H1 (cell line): ENCODE results near the gene CST7. TPM values are rescaled to one million over a fixed set of nuclear protein-coding genes. Genes with fewer than 3 reads are reported as not detected.

Source experiments
- CEBPB ChIP-seq: IDR thresholded peaks from 2 replicates; pipeline ENCODE4 v1.6.1; 2012; ENCODE audit warnings: low read depth, low read length
- CHD1 ChIP-seq: IDR thresholded peaks from 2 replicates; pipeline ENCODE4 v1.6.1; 2012; ENCODE audit warnings: low read depth, low read length, improper control_type of control experiment
- CREB1 ChIP-seq: IDR thresholded peaks from 2 replicates; pipeline ENCODE4 v1.6.1; 2012; ENCODE audit warnings: inconsistent platforms
- RXRA ChIP-seq: IDR thresholded peaks from 2 replicates; pipeline ENCODE4 v1.6.1; 2011; ENCODE audit warnings: low read depth, mild to moderate bottlenecking, low read length, moderate library complexity; ENCODE audit not compliant: insufficient read depth
- SP4 ChIP-seq: IDR thresholded peaks from 2 replicates; pipeline ENCODE4 v1.6.1; 2012; ENCODE audit warnings: low read length, inconsistent platforms
- TAF1 ChIP-seq: IDR thresholded peaks from 2 replicates; pipeline ENCODE4 v1.6.1; 2011; ENCODE audit warnings: mild to moderate bottlenecking, low read depth, low read length
- TBP ChIP-seq: IDR thresholded peaks from 2 replicates; pipeline ENCODE4 v1.6.1; 2011; ENCODE audit warnings: low read depth, low read length, improper control_type of control experiment
- ZNF274 ChIP-seq: IDR thresholded peaks from 2 replicates; pipeline ENCODE4 v1.7.0; 2012; ENCODE audit warnings: low read length, borderline replicate concordance; ENCODE audit errors: extremely low read depth
- polyA plus RNA-seq, 7 experiments: library from polyadenylated mRNA; depleted of rRNA in 3 of 7; stranded (reverse) in 5 of 7; unstranded in 2 of 7; fragments of >200 nt in 5 of 7; fragments of 200-250 nt in 2 of 7; gene quantifications; 1 replicate in 5 of 7; 2 replicates in 1 of 7; 4 replicates in 1 of 7; pipeline versions ENCODE4 v1.2.1 to v1.2.3, GENCODE V29; 2011 to 2013; ENCODE audit warnings: missing spikeins in 2 of 7, mixed read lengths in 2 of 7
- total RNA-seq: library from RNA; stranded (reverse); fragmentation: NEBNext Ultra II Directional; extraction: Animal tissue kit (Norgen Biotek cat#: 25700); gene quantifications from 2 replicates; pipeline ENCODE4 v1.2.1, GENCODE V29; 2021
- TF ChIP-seq, protein P1 (sequence below): fragments of 300-600 bp; sonication (generic); IDR thresholded peaks from 2 replicates; pipeline ENCODE4 v1.7.1; 2012; ENCODE audit warnings: low read length, moderate library complexity, mild to moderate bottlenecking, inconsistent platforms; ENCODE audit not compliant: insufficient replicate concordance
- TF ChIP-seq, protein P2 (sequence below): IDR thresholded peaks from 2 replicates; pipeline ENCODE4 v1.6.1; 2012; ENCODE audit warnings: inconsistent platforms

CST7 gene
- total and polyA plus RNA-seq, 2 of the 8 experiments (the other 6 are each of a cell fraction or from before 2014, with no cell fraction given): not detected

DNA sequence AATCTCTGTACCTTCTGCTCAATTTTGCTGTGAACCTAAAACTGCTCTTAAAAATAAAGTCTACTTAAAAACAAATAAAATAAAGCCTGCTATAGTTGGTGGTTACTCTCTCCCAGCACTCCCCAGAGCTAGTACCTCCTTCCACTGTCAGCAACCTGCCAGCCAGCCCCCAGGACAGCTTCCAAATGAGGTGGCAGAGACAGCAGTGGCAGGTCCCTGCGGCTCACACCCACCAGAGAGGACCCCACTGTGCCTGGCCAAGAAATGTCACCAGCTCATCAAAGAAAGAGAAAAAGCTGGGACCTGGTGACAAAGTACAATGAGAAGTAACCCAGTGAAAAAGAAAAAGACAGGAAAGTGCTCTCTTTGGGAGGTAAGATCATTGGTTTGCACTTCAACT is 28.3 kb downstream of the CST7 start (continued):
- TF ChIP-seq, protein P1, sequence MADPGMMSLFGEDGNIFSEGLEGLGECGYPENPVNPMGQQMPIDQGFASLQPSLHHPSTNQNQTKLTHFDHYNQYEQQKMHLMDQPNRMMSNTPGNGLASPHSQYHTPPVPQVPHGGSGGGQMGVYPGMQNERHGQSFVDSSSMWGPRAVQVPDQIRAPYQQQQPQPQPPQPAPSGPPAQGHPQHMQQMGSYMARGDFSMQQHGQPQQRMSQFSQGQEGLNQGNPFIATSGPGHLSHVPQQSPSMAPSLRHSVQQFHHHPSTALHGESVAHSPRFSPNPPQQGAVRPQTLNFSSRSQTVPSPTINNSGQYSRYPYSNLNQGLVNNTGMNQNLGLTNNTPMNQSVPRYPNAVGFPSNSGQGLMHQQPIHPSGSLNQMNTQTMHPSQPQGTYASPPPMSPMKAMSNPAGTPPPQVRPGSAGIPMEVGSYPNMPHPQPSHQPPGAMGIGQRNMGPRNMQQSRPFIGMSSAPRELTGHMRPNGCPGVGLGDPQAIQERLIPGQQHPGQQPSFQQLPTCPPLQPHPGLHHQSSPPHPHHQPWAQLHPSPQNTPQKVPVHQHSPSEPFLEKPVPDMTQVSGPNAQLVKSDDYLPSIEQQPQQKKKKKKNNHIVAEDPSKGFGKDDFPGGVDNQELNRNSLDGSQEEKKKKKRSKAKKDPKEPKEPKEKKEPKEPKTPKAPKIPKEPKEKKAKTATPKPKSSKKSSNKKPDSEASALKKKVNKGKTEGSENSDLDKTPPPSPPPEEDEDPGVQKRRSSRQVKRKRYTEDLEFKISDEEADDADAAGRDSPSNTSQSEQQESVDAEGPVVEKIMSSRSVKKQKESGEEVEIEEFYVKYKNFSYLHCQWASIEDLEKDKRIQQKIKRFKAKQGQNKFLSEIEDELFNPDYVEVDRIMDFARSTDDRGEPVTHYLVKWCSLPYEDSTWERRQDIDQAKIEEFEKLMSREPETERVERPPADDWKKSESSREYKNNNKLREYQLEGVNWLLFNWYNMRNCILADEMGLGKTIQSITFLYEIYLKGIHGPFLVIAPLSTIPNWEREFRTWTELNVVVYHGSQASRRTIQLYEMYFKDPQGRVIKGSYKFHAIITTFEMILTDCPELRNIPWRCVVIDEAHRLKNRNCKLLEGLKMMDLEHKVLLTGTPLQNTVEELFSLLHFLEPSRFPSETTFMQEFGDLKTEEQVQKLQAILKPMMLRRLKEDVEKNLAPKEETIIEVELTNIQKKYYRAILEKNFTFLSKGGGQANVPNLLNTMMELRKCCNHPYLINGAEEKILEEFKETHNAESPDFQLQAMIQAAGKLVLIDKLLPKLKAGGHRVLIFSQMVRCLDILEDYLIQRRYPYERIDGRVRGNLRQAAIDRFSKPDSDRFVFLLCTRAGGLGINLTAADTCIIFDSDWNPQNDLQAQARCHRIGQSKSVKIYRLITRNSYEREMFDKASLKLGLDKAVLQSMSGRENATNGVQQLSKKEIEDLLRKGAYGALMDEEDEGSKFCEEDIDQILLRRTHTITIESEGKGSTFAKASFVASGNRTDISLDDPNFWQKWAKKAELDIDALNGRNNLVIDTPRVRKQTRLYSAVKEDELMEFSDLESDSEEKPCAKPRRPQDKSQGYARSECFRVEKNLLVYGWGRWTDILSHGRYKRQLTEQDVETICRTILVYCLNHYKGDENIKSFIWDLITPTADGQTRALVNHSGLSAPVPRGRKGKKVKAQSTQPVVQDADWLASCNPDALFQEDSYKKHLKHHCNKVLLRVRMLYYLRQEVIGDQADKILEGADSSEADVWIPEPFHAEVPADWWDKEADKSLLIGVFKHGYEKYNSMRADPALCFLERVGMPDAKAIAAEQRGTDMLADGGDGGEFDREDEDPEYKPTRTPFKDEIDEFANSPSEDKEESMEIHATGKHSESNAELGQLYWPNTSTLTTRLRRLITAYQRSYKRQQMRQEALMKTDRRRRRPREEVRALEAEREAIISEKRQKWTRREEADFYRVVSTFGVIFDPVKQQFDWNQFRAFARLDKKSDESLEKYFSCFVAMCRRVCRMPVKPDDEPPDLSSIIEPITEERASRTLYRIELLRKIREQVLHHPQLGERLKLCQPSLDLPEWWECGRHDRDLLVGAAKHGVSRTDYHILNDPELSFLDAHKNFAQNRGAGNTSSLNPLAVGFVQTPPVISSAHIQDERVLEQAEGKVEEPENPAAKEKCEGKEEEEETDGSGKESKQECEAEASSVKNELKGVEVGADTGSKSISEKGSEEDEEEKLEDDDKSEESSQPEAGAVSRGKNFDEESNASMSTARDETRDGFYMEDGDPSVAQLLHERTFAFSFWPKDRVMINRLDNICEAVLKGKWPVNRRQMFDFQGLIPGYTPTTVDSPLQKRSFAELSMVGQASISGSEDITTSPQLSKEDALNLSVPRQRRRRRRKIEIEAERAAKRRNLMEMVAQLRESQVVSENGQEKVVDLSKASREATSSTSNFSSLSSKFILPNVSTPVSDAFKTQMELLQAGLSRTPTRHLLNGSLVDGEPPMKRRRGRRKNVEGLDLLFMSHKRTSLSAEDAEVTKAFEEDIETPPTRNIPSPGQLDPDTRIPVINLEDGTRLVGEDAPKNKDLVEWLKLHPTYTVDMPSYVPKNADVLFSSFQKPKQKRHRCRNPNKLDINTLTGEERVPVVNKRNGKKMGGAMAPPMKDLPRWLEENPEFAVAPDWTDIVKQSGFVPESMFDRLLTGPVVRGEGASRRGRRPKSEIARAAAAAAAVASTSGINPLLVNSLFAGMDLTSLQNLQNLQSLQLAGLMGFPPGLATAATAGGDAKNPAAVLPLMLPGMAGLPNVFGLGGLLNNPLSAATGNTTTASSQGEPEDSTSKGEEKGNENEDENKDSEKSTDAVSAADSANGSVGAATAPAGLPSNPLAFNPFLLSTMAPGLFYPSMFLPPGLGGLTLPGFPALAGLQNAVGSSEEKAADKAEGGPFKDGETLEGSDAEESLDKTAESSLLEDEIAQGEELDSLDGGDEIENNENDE: no peak
- TF ChIP-seq CHD1 (no peak), RXRA (no peak), ZNF274 (no peak), CEBPB (no peak), TBP (no peak), SP4 (no peak), CREB1 (no peak), TAF1 (no peak)
- TF ChIP-seq, protein P2, sequence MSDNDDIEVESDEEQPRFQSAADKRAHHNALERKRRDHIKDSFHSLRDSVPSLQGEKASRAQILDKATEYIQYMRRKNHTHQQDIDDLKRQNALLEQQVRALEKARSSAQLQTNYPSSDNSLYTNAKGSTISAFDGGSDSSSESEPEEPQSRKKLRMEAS: no peak
